ENCODE measurements around the gene RUFY2. TPM values are rescaled to one million over a fixed set of nuclear protein-coding genes. Genes with fewer than 3 reads are reported as not detected.
"Not testable (repeated sequence)": the region's sequence is repeated elsewhere in the genome, so short reads cannot be mapped to it uniquely, and the experiment has no call there.

The RUFY2 gene, protein sequence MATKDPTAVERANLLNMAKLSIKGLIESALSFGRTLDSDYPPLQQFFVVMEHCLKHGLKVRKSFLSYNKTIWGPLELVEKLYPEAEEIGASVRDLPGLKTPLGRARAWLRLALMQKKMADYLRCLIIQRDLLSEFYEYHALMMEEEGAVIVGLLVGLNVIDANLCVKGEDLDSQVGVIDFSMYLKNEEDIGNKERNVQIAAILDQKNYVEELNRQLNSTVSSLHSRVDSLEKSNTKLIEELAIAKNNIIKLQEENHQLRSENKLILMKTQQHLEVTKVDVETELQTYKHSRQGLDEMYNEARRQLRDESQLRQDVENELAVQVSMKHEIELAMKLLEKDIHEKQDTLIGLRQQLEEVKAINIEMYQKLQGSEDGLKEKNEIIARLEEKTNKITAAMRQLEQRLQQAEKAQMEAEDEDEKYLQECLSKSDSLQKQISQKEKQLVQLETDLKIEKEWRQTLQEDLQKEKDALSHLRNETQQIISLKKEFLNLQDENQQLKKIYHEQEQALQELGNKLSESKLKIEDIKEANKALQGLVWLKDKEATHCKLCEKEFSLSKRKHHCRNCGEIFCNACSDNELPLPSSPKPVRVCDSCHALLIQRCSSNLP
- polyA plus RNA-seq (2013, experiment 1 of 2) = 5.8 TPM
- polyA plus RNA-seq (2013, experiment 2 of 2) = 8.6 TPM

DNA sequence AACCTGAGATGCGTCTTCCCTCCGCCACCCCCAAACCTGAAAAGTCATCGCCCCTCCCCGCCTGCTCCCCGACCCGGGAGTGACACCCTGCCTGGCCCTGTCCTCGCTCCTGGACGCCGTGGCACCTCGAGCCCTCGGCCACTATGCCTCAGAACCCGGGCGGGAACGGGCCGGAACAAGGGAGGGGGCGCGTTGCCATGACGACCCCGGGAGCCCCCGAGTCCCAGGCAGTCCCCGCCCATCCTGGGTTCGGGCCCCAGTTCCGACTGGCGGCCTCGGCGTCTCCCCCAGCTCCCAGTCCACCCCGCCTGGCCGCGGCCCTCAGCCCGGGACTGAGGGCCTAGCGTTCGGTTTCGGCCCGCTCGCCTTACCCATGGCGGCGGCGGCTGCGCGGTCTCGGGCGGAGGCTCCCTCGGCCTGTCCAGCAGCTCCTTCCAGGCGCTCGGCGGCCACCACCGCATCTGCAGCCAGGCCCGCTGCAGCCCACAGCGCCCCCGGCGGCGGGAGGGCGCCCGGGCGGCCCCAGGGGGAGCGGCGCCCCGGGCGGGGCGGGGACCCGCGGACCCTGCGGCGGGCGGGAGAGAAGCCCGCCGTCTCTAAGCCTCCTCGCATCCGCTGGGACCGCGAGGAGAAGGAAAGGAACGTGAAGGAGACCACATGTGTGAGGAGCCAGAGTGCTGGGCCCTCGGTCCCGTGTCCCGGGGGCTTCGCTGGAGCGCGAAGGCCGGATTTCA lies at the start of gene RUFY2:
Gene RUFY2, minus strand, starts transcription at position 463 of the 734 bp plus-strand sequence. Its CDS starts 88 bp downstream, at position 375.
- Histone ChIP-seq H3K27ac (ENCODE audit: low read depth, low read length) (peak within 1 kb of the TSS; percentile 89), H3K4me3 (ENCODE audit: low read length) (peak within 1 kb of the TSS; percentile 88), H3K36me3 (ENCODE audit: insufficient read depth, low read length) (0 out of 2 replicates have a peak, but pooled peaks cover 6% of the 10 kb centered on the region), H3K4me1 (ENCODE audit: insufficient read depth, low read length) (0 out of 2 replicates have a peak, but pooled peaks cover 5% of the 10 kb centered on the region), H3K9ac (ENCODE audit: low read depth, low read length) (peak within 1 kb of the TSS; percentile 95), H3K9me3 (ENCODE audit: insufficient read depth, low read depth, low read length) (no peaks in the 10 kb centered on the region), H3K27me3 (ENCODE audit: insufficient read depth, low read length) (no peaks in the 10 kb centered on the region)
- under 1% methylated on average over 79 of the region's 79 CpGs for WGBS

DNA sequence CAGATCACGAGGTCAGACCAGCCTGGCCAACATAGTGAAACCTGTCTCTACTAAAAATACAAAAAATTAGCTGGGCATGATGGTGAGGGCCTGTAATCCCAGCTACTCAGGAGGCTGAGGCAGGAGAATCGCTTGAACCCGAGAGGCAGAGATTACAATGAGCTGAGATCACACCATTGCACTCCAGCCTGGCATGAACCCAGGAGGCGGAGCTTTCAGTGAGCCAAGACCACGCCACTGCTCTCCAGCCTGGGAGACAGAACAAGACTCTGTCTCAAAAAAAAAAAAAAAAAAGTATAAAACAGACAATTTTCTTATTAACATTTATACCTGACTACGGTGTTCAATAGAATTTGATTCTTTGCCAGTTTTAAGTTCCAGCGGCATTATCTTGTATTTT lies 42.6 kb upstream of the RUFY2 start:
- H3K4me1 ChIP-seq (ENCODE audit: insufficient read depth, low read length); H3K27ac ChIP-seq (ENCODE audit: low read depth, low read length); H3K4me3 ChIP-seq (ENCODE audit: low read length); H3K27me3 ChIP-seq (ENCODE audit: insufficient read depth, low read length); H3K9ac ChIP-seq (ENCODE audit: low read depth, low read length); H3K9me3 ChIP-seq (ENCODE audit: insufficient read depth, low read depth, low read length): not testable (repeated sequence)
- 91% methylated on average over 7 of the region's 7 CpGs for WGBS
- peaks cover 96% of the 10 kb centered on the region for H3K36me3 ChIP-seq (ENCODE audit: insufficient read depth, low read length)

DNA sequence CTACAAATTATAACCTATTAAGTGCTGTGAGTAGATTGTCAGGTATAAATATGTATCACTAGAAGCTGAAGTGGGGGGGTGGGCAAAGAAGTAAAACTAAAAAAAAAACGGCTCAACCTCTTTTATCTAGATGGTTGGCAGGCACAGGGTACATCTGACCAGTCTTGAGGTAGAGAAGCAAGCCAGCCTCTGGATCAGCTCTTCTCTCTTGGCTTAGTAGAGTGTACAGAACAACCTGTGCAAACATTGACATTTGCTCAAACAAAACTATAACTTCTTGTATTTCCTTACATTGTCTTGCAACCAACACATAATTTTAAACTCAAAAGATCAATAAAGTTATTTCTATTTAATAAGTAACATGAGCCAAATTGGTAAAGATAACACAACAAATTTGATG lies 39.1 kb upstream of the RUFY2 start:
- H3K36me3 ChIP-seq (ENCODE audit: insufficient read depth, low read length) = peaks cover 88% of the 10 kb centered on the region
- H3K27me3 ChIP-seq (ENCODE audit: insufficient read depth, low read length) = no peaks in the 10 kb centered on the region
- no peak overlapping the region for H3K9ac ChIP-seq (ENCODE audit: low read depth, low read length)
- H3K27ac ChIP-seq (ENCODE audit: low read depth, low read length) = no peak overlapping the region
- 96% methylated on average over 1 of the region's 1 CpG for WGBS
- H3K4me3 ChIP-seq (ENCODE audit: low read length) = no peak overlapping the region
- H3K4me1 ChIP-seq (ENCODE audit: insufficient read depth, low read length) = no peaks in the 10 kb centered on the region
- no peaks in the 10 kb centered on the region for H3K9me3 ChIP-seq (ENCODE audit: insufficient read depth, low read depth, low read length)

DNA sequence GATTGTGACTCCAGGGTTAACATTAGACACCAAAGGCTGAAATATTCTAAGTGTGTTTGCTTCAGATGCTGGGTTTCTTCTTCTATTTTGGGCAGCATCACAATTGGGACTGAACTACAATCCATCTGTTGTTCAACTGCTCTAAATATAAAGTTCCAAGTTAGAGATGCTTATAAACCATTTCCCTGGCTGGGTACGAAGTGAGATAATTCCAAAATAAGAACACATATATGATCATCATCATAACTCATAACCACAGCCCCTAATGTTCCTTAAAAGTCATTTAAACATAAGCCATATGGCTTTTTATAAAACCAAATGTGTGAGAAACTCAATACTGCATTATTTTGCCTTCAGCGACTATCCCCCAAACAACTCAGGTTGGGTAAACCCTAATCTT lies 35.9 kb upstream of the RUFY2 start:
- H3K9me3 ChIP-seq (ENCODE audit: insufficient read depth, low read depth, low read length) = no peaks in the 10 kb centered on the region
- H3K9ac ChIP-seq (ENCODE audit: low read depth, low read length) = no peak overlapping the region
- no peak overlapping the region for H3K27ac ChIP-seq (ENCODE audit: low read depth, low read length)
- H3K36me3 ChIP-seq (ENCODE audit: insufficient read depth, low read length) = peaks cover 82% of the 10 kb centered on the region
- H3K4me3 ChIP-seq (ENCODE audit: low read length) = no peak overlapping the region
- no peaks in the 10 kb centered on the region for H3K4me1 ChIP-seq (ENCODE audit: insufficient read depth, low read length)
- no peaks in the 10 kb centered on the region for H3K27me3 ChIP-seq (ENCODE audit: insufficient read depth, low read length)
- WGBS = 98% methylated on average over 2 of the region's 2 CpGs

DNA sequence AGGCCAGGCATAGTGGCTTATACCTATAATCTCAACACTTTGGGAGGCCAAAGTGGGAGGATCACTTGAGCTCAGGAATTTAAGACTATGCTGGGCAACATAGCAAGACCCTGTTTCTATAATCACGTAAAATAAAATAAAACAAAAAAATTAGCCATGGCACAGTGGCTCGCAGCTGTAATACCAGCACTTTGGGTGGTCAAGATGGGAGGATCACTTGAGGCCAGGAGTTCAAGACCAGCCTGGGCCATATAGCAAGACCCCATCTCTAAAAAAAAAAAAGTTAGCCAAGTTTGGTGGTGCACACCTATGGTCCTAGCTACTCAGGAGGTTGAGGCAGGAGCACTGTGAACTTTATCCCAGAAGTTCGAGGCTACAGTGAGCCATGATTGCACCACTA lies 33.8 kb upstream of the RUFY2 start:
- Histone ChIP-seq H3K36me3 (ENCODE audit: insufficient read depth, low read length) (peaks cover 85% of the 10 kb centered on the region), H3K27ac (ENCODE audit: low read depth, low read length) (no peak overlapping the region), H3K4me1 (ENCODE audit: insufficient read depth, low read length) (no peaks in the 10 kb centered on the region), H3K9me3 (ENCODE audit: insufficient read depth, low read depth, low read length) (no peaks in the 10 kb centered on the region), H3K27me3 (ENCODE audit: insufficient read depth, low read length) (no peaks in the 10 kb centered on the region), H3K4me3 (ENCODE audit: low read length) (no peak overlapping the region), H3K9ac (ENCODE audit: low read depth, low read length) (no peak overlapping the region)
- 98% methylated on average over 3 of the region's 3 CpGs for WGBS

DNA sequence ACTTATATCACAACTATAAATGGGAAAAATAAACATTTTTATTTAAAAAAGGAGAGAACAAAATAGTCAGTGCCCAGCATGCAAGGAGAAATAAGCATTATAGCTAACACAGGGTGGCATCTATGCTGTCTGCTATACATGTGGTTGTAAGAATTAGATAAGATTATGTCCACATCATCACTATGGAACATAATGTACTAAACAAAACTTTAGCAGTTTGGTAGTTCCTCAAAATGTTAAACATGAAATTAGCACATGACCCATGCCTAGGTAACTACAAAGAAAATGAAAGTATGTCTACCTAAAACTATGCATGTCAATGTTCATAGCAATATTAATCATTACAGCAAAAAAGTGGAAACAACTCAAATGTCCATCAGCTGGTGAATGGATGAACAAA lies 28.7 kb upstream of the RUFY2 start:
- H3K9ac ChIP-seq (ENCODE audit: low read depth, low read length) = no peak overlapping the region
- peaks cover 89% of the 10 kb centered on the region for H3K36me3 ChIP-seq (ENCODE audit: insufficient read depth, low read length)
- no peaks in the 10 kb centered on the region for H3K4me1 ChIP-seq (ENCODE audit: insufficient read depth, low read length)
- H3K27ac ChIP-seq (ENCODE audit: low read depth, low read length) = no peak overlapping the region
- no peak overlapping the region for H3K4me3 ChIP-seq (ENCODE audit: low read length)
- H3K27me3 ChIP-seq (ENCODE audit: insufficient read depth, low read length) = no peaks in the 10 kb centered on the region
- no peaks in the 10 kb centered on the region for H3K9me3 ChIP-seq (ENCODE audit: insufficient read depth, low read depth, low read length)

DNA sequence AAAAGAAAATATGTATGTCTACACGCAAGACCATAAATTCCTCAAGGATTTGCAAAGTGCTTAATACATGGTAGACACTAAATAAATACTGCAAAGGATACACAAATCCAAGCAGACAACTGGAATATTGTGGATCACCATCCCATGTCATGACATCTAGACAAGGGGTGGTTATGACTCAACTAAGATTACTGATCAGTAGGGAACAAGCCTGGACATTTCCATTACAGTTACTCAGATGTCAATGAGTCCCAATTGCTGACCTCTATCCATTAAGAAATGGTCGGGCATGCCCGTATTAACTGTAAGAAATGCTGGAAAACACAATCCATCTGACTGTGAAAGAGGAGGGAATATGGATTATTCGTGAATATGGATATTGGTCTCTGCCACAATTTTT lies 27.6 kb upstream of the RUFY2 start:
- peaks cover 90% of the 10 kb centered on the region for H3K36me3 ChIP-seq (ENCODE audit: insufficient read depth, low read length)
- no peak overlapping the region for H3K27ac ChIP-seq (ENCODE audit: low read depth, low read length)
- no peaks in the 10 kb centered on the region for H3K27me3 ChIP-seq (ENCODE audit: insufficient read depth, low read length)
- no peaks in the 10 kb centered on the region for H3K4me1 ChIP-seq (ENCODE audit: insufficient read depth, low read length)
- WGBS = 96% methylated on average over 3 of the region's 4 CpGs
- no peak overlapping the region for H3K4me3 ChIP-seq (ENCODE audit: low read length)
- H3K9me3 ChIP-seq (ENCODE audit: insufficient read depth, low read depth, low read length) = no peaks in the 10 kb centered on the region
- no peak overlapping the region for H3K9ac ChIP-seq (ENCODE audit: low read depth, low read length)

DNA sequence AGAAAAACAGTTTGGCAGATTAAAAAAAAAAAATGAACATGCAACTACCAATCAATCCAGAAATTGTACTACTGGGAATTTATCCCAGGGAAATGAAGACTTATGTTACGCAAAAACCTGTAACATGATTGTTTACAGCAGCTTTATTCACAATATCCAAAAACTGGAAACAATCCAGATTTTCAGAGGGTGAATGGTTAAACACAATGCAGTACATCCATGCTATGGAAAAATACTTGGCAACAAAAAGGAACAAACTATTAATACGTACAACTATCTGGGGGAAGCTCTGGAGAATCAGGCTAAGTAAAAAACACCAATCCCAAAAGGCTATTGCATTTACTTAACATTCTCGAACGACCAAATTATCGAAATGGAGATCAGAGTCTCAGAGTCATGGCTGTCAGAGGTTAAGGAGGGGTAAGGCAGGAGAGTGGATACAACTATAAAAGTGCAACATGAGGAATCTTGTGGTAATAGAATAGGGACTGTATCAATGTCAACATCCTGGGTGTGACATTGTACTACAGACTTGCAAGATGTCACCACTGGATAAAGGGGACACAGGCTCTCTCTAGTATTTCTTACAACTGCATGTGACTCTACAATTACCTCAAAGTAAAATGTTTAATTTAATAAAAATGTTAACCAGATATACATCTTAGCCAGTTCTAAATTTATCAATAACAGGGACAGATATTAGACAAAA lies 21.5 kb upstream of the RUFY2 start:
- peaks cover 85% of the 10 kb centered on the region for H3K36me3 ChIP-seq (ENCODE audit: insufficient read depth, low read length)
- no peaks in the 10 kb centered on the region for H3K4me1 ChIP-seq (ENCODE audit: insufficient read depth, low read length)
- 96% methylated on average over 5 of the region's 5 CpGs for whole genome bisulfite sequencing
- no peaks in the 10 kb centered on the region for H3K9me3 ChIP-seq (ENCODE audit: insufficient read depth, low read depth, low read length)
- H3K27ac ChIP-seq (ENCODE audit: low read depth, low read length) = no peak overlapping the region
- H3K4me3 ChIP-seq (ENCODE audit: low read length) = no peak overlapping the region
- no peak overlapping the region for H3K9ac ChIP-seq (ENCODE audit: low read depth, low read length)
- no peaks in the 10 kb centered on the region for H3K27me3 ChIP-seq (ENCODE audit: insufficient read depth, low read length)

DNA sequence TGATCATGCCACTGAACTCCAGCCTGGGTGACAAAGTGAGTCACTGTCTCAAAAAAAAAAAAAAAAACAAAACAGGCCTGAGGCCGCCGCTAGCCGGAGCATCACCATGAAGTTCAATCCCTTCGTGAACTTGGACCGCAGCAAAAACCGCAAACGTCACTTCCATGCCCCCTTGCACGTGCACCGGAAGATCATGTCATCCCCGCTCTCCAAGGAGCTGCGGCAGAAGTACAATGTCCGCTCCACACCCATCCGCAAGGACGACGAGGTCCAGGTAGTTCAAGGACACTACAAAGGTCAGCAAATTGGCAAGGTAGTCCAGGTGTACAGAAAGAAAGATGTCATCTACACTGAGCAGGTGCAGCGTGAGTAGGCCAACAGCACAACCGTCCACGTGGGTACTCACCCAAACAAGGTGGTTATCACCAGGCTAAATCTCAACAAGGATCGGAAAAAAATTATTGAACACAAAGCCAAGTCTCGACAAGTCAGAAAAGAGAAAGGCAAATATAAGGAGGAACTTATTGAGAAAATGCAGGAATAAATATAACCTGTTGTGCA lies 17.5 kb upstream of the RUFY2 start:
- peaks cover 86% of the 10 kb centered on the region for H3K36me3 ChIP-seq (ENCODE audit: insufficient read depth, low read length)
- no peak overlapping the region for H3K9ac ChIP-seq (ENCODE audit: low read depth, low read length)
- H3K9me3 ChIP-seq (ENCODE audit: insufficient read depth, low read depth, low read length) = no peaks in the 10 kb centered on the region
- H3K4me1 ChIP-seq (ENCODE audit: insufficient read depth, low read length) = no peaks in the 10 kb centered on the region
- no peak overlapping the region for H3K27ac ChIP-seq (ENCODE audit: low read depth, low read length)
- 97% methylated on average over 20 of the region's 20 CpGs for WGBS
- H3K27me3 ChIP-seq (ENCODE audit: insufficient read depth, low read length) = no peaks in the 10 kb centered on the region
- no peak overlapping the region for H3K4me3 ChIP-seq (ENCODE audit: low read length)

DNA sequence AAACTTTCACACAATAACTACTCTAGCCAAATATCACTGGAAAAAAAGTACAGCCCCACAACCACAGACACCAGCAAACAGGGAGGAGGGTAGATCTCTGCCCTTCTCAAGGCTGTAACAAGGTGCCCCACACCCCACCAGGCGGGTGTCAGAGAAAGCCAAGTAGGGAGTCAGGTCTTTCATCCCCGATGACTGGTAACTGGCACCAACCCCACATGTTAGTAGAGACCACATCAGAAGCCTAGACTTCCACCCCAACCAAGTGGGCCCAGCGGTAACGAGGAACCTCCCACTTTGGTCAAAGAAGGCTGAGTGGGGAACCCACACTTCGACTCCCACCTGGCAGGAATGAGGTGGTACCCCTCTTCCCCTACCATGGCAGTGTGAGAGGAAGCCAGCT lies 16.4 kb upstream of the RUFY2 start:
- no peaks in the 10 kb centered on the region for H3K9me3 ChIP-seq (ENCODE audit: insufficient read depth, low read depth, low read length)
- H3K27ac ChIP-seq (ENCODE audit: low read depth, low read length) = no peak overlapping the region
- no peak overlapping the region for H3K9ac ChIP-seq (ENCODE audit: low read depth, low read length)
- no peaks in the 10 kb centered on the region for H3K4me1 ChIP-seq (ENCODE audit: insufficient read depth, low read length)
- H3K27me3 ChIP-seq (ENCODE audit: insufficient read depth, low read length) = no peaks in the 10 kb centered on the region
- H3K4me3 ChIP-seq (ENCODE audit: low read length) = no peak overlapping the region
- 89% methylated on average over 5 of the region's 5 CpGs for WGBS
- H3K36me3 ChIP-seq (ENCODE audit: insufficient read depth, low read length) = peaks cover 87% of the 10 kb centered on the region

Data from HUES64 (cell line).